Measurements from ENCODE around the gene SIAH3.

GRCh38 chr13:45782327-45783045, 69.1 kb downstream of the SIAH3 start:
- TF ChIP-seq CTCF (IDR thresholded peaks at IDR 0.05; ENCODE audit: borderline replicate concordance, extremely low read depth, low read length, poor library complexity, severe bottlenecking) (no peak), EZH2 (IDR thresholded peaks at IDR 0.05; ENCODE audit: borderline replicate concordance, low read depth, low read length, severe bottlenecking) (no peak)

All from DND-41 (cell line).